Measurements from ENCODE around the gene TMEM100.

DNA sequence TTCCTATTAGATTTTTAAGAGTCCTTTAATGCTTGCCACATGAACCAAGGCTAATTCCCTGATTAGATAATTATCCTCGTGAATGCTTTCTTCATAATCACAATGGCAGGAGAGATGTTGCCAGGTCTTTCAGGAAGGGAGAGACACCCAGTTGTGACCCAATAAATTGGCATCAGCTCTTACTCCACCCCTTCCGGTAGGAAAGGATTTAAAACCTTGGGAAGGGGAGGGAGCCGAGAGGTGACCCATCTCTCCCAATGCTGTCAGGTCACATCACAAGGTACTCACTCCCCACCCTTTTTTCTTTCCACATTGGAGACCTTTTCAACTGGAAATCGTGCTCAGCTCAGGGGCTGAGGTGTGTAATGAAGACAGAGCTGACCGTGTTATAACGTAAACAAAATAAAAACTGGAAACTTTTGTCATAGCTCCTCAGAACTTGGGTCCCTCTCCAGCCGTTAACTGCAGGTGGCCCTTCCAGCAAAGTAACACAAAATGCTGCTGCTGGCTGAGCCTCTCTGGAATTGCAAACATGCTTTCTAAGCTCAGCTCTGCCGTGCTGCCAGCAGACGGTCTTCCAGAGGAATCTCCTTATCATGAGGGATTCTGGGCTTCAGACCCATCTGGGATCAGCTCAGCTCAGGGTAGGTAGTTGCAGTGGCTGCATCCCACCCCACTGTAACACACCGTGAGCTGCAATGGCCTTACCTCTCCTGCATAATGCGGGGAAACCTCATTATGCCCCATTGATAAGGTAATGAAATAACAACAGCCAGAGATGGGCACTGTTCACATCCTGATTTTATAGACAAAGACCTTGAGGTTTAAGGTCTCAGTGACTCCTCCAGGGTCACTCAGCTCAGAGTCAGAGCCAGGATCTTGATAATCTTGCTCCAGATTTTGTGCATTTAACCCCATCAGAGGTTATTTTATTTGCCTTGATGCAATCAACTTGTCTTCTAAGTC lies 15.6 kb downstream of the TMEM100 start:
- TF ChIP-seq, protein P1, sequence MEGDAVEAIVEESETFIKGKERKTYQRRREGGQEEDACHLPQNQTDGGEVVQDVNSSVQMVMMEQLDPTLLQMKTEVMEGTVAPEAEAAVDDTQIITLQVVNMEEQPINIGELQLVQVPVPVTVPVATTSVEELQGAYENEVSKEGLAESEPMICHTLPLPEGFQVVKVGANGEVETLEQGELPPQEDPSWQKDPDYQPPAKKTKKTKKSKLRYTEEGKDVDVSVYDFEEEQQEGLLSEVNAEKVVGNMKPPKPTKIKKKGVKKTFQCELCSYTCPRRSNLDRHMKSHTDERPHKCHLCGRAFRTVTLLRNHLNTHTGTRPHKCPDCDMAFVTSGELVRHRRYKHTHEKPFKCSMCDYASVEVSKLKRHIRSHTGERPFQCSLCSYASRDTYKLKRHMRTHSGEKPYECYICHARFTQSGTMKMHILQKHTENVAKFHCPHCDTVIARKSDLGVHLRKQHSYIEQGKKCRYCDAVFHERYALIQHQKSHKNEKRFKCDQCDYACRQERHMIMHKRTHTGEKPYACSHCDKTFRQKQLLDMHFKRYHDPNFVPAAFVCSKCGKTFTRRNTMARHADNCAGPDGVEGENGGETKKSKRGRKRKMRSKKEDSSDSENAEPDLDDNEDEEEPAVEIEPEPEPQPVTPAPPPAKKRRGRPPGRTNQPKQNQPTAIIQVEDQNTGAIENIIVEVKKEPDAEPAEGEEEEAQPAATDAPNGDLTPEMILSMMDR (conservative IDR thresholded peaks at IDR 0.05 in 1 of 2, IDR thresholded peaks at IDR 0.05 in 1 of 2; ENCODE audit: low read depth in 1 of 2, low read length in 2 of 2): no peak
- no peak for TF ChIP-seq EZH2 (IDR thresholded peaks at IDR 0.05; ENCODE audit: low read length, missing control alignments)
